Thymus (tissue), 11 donors: ENCODE results near the gene ERRFI1. TPM values are rescaled to one million over a fixed set of nuclear protein-coding genes. Genes with fewer than 3 reads are reported as not detected.
A peak's percentile ranks its signal among the peaks of the same experiment; 100 is the strongest.

Experiments
- DNase-seq, 9 donors: peaks; one replicate each; pipeline ENCODE4 v3.0.0-alpha.2; 2013; ENCODE audit warnings: low spot score in 9 of 9, low read depth in 6 of 9, missing footprints in 1 of 9
- H3K27ac ChIP-seq, 2 donors: one replicate each; pipeline ENCODE4 v1.5.1; 2013; ENCODE audit warnings: control low read depth in 1 of 2, low read depth in 1 of 2, low read length in 1 of 2, mild to moderate bottlenecking in 1 of 2, moderate library complexity in 1 of 2
- H3K27me3 ChIP-seq, 2 donors: one replicate each; pipeline ENCODE4 v1.5.1; 2013; ENCODE audit warnings: low read length in 1 of 2; ENCODE audit not compliant: control insufficient read depth in 2 of 2, insufficient read depth in 1 of 2
- H3K36me3 ChIP-seq, 2 donors: one replicate each; pipeline ENCODE4 v1.5.1; 2013; ENCODE audit warnings: low read length in 1 of 2, mild to moderate bottlenecking in 1 of 2, moderate library complexity in 1 of 2; ENCODE audit not compliant: control insufficient read depth in 2 of 2, insufficient read depth in 2 of 2
- H3K4me1 ChIP-seq, 2 donors: one replicate each; pipeline ENCODE4 v1.5.1; 2013; ENCODE audit warnings: low read length in 2 of 2; ENCODE audit not compliant: control insufficient read depth in 2 of 2, insufficient read depth in 2 of 2
- H3K4me3 ChIP-seq, 2 donors: one replicate each; pipeline ENCODE4 v1.5.1; 2013; ENCODE audit warnings: low read length in 2 of 2, control low read depth in 1 of 2, mild to moderate bottlenecking in 1 of 2
- H3K9me3 ChIP-seq, 2 donors: one replicate each; pipeline ENCODE4 v1.5.1; 2013; ENCODE audit warnings: low read length in 1 of 2, mild to moderate bottlenecking in 1 of 2; ENCODE audit not compliant: control insufficient read depth in 2 of 2, insufficient read depth in 1 of 2
- WGBS: extraction: QIAGEN DNeasy Blood & Tissue Kit; methylation state at CpG from one replicate; pipeline ENCODE4 v1.1.7; 2013; 5-methylcytosine and 5-hydroxymethylcytosine counted together
- polyA plus RNA-seq: library from polyadenylated mRNA; stranded (reverse); fragments of 200-250 nt; gene quantifications from one replicate; pipeline ENCODE4 v1.2.3, GENCODE V29; 2013
- total RNA-seq: library from RNA; stranded (reverse); fragments of 120-200 nt; gene quantifications from one replicate; pipeline ENCODE4 v1.2.4, GENCODE V29; 2013
- donor health status: healthy.

Gene ERRFI1
- total and polyA plus RNA-seq, 2 donors: 3.5 to 75.0 TPM

DNA sequence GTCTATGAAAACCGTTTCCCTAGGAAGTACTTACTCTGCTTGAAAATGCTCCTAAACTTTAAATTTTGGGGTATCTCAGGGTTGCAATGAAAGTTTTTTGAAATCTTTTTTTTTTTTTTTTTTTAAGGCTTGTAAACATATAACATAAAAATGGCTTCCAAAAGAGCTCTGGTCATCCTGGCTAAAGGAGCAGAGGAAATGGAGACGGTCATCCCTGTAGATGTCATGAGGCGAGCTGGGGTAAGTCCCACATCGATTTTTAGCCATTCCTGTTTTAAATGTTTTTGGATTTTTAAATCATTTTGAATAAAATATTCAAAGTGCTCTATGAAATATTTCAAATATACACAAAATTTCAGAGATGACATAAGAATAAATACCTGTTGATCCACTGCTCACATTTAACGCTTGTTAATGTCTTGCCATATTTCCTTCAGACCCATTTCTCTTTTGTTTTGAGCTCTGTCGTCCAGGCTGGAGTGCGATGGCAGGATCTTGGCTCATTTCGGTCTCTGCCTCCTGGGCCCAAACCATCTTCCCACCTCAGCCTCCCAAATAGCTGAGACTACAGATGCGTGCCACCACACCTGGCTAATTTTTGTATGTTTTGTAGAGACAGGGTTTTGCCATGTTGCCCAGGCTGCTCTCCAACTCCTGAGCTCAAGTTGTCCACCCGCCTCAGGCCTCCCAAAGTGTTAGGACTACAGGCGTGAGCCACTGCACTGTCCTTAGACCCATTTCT lies 63.3 kb downstream of the ERRFI1 start:
- DNase-seq: no peak
- peaks cover 36 to 45% of the 10 kb centered on the region in 2 donors for H3K36me3 ChIP-seq
- H3K27ac ChIP-seq: peak overlapping the region in 1 of 2 donors; percentile 88
- H3K4me3 ChIP-seq: peak overlapping the region; percentile 70 to 89
- 95% methylated on average over 11 of the region's 11 CpGs for WGBS
- H3K27me3 ChIP-seq: no peaks in the 10 kb centered on the region
- H3K4me1 ChIP-seq: peaks cover 5 to 10% of the 10 kb centered on the region in 2 donors
- H3K9me3 ChIP-seq: no peaks in the 10 kb centered on the region

DNA sequence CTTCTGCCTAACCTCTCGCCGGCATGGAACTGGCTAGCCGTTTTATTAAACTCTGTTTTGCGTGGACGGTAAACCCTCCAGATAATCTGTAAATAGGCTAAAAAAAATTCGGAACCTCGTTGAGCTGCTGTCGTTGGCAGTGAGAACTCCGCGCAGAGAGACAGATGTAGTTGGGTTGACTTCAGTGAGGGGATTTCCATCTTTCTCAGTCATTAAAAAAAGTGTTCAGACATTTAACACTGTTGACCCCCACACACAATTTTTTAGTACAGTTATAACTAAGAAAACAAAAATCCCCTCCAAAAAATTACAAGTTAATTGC lies 64.1 kb downstream of the ERRFI1 start:
- Histone ChIP-seq H3K27ac (peak overlapping the region; percentile 88 to 94), H3K9me3 (no peaks in the 10 kb centered on the region), H3K4me1 (peaks cover 5 to 10% of the 10 kb centered on the region in 2 donors), H3K36me3 (peaks cover 29 to 37% of the 10 kb centered on the region in 2 donors), H3K27me3 (no peaks in the 10 kb centered on the region), H3K4me3 (peak overlapping the region; percentile 70 to 89)
- WGBS: under 1% methylated on average over 10 of the region's 10 CpGs
- DNase-seq: no peak

Other genes starting within 250 kb of the ERRFI1 start
- gene PER3, start 242.0 kb downstream of the ERRFI1 start, total RNA-seq: 1.5 TPM
- gene PER3, start 242.0 kb downstream of the ERRFI1 start, polyA plus RNA-seq: 4.4 TPM
- gene UTS2, start 173.2 kb downstream of the ERRFI1 start, total RNA-seq: 1.1 TPM
- 6.6 TPM for gene UTS2, start 173.2 kb downstream of the ERRFI1 start, polyA plus RNA-seq
- gene TNFRSF9, start 85.5 kb downstream of the ERRFI1 start, total RNA-seq: 9.0 TPM
- 12.0 TPM for gene TNFRSF9, start 85.5 kb downstream of the ERRFI1 start, polyA plus RNA-seq
- 259 TPM for gene PARK7, start 64.6 kb downstream of the ERRFI1 start, total RNA-seq
- gene PARK7, start 64.6 kb downstream of the ERRFI1 start, polyA plus RNA-seq: 326 TPM